ENCODE results near the gene RHBDD2.

GRCh38 chr7:75830978-75831377 lies 47.9 kb upstream of the RHBDD2 start:
- TF ChIP-seq, protein P1, sequence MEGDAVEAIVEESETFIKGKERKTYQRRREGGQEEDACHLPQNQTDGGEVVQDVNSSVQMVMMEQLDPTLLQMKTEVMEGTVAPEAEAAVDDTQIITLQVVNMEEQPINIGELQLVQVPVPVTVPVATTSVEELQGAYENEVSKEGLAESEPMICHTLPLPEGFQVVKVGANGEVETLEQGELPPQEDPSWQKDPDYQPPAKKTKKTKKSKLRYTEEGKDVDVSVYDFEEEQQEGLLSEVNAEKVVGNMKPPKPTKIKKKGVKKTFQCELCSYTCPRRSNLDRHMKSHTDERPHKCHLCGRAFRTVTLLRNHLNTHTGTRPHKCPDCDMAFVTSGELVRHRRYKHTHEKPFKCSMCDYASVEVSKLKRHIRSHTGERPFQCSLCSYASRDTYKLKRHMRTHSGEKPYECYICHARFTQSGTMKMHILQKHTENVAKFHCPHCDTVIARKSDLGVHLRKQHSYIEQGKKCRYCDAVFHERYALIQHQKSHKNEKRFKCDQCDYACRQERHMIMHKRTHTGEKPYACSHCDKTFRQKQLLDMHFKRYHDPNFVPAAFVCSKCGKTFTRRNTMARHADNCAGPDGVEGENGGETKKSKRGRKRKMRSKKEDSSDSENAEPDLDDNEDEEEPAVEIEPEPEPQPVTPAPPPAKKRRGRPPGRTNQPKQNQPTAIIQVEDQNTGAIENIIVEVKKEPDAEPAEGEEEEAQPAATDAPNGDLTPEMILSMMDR (conservative IDR thresholded peaks at IDR 0.05 in 1 of 2, IDR thresholded peaks at IDR 0.05 in 1 of 2; ENCODE audit: low read depth in 1 of 2, low read length in 2 of 2) = no peak
- TF ChIP-seq EZH2 (IDR thresholded peaks at IDR 0.05; ENCODE audit: low read length, missing control alignments) = no peak

Data from fibroblast of lung (primary cell).